T-helper 2 cell treated with Interferon-gamma antibody and Interleukin-4, amounts not matched to agents 5 μg/mL and 100 μg/mL, for 36 hours (primary cell): Measurements from ENCODE around the gene EEF2K.

Experiments used
- DNase-seq: peaks from one replicate; pipeline ENCODE4 v3.0.0; 2021; ENCODE audit warnings: low spot score
- H3K27ac Mint-ChIP-seq: one replicate; pipeline ENCODE4 v1.8.0; 2021; ENCODE audit warnings: mild to moderate bottlenecking, mixed read lengths
- H3K27me3 Mint-ChIP-seq: one replicate; pipeline ENCODE4 v1.8.0; 2021; ENCODE audit warnings: low read depth, mixed read lengths
- H3K36me3 Mint-ChIP-seq: one replicate; pipeline ENCODE4 v1.8.0; 2021; ENCODE audit warnings: low read depth, mixed read lengths
- H3K4me1 Mint-ChIP-seq: one replicate; pipeline ENCODE4 v1.8.0; 2021; ENCODE audit warnings: low read depth, mixed read lengths
- H3K4me3 Mint-ChIP-seq: one replicate; pipeline ENCODE4 v1.8.0; 2022; ENCODE audit warnings: mild to moderate bottlenecking, moderate library complexity, mixed read lengths
- H3K9me3 Mint-ChIP-seq: one replicate; pipeline ENCODE4 v1.8.0; 2021; ENCODE audit warnings: mixed read lengths

The EEF2K gene

DNA sequence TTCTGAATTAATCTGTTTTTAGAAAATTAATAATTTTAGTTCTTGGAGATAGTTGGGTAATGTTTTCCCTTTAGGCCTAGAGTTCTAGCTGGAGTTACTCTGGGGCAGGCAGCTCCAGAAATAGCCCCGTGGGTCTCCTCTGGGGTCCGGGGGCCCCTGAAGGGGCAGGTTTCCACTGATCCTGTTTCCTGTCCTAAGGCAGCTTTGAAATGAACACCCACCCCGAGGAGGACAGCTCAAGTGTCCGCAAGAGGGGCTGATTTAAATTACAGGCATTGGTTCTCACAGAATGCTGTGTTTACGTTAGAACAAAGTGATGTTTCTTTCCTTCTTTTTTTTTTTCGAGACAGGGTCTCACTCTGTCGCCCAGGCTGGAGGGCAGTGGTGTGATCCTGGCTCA, 23.8 kb downstream of the EEF2K start:
- Mint-ChIP-seq H3K27me3 (no peaks in the 10 kb centered on the region), H3K36me3 (peaks cover 36% of the 10 kb centered on the region), H3K4me1 (peaks cover 12% of the 10 kb centered on the region), H3K27ac (no peak overlapping the region), H3K9me3 (no peaks in the 10 kb centered on the region), H3K4me3 (no peak overlapping the region)
- DNase-seq, result no peak

GRCh38 chr16:22232277-22233036, 26.4 kb downstream of the EEF2K start:
- H3K27me3 Mint-ChIP-seq, result no peaks in the 10 kb centered on the region
- H3K9me3 Mint-ChIP-seq, result no peaks in the 10 kb centered on the region
- H3K36me3 Mint-ChIP-seq, result peaks cover 36% of the 10 kb centered on the region
- peaks cover 16% of the 10 kb centered on the region for H3K4me1 Mint-ChIP-seq
- peak; percentile 47 for DNase-seq
- no peak overlapping the region for H3K4me3 Mint-ChIP-seq
- H3K27ac Mint-ChIP-seq, result peak overlapping the region; percentile 70

GRCh38 chr16:22233037-22233372, 26.9 kb downstream of the EEF2K start:
- no peaks in the 10 kb centered on the region for H3K27me3 Mint-ChIP-seq
- peaks cover 36% of the 10 kb centered on the region for H3K36me3 Mint-ChIP-seq
- no peak overlapping the region for H3K4me3 Mint-ChIP-seq
- H3K4me1 Mint-ChIP-seq, result peaks cover 16% of the 10 kb centered on the region
- H3K9me3 Mint-ChIP-seq, result no peaks in the 10 kb centered on the region
- DNase-seq, result no peak
- H3K27ac Mint-ChIP-seq, result peak overlapping the region; percentile 2

DNA sequence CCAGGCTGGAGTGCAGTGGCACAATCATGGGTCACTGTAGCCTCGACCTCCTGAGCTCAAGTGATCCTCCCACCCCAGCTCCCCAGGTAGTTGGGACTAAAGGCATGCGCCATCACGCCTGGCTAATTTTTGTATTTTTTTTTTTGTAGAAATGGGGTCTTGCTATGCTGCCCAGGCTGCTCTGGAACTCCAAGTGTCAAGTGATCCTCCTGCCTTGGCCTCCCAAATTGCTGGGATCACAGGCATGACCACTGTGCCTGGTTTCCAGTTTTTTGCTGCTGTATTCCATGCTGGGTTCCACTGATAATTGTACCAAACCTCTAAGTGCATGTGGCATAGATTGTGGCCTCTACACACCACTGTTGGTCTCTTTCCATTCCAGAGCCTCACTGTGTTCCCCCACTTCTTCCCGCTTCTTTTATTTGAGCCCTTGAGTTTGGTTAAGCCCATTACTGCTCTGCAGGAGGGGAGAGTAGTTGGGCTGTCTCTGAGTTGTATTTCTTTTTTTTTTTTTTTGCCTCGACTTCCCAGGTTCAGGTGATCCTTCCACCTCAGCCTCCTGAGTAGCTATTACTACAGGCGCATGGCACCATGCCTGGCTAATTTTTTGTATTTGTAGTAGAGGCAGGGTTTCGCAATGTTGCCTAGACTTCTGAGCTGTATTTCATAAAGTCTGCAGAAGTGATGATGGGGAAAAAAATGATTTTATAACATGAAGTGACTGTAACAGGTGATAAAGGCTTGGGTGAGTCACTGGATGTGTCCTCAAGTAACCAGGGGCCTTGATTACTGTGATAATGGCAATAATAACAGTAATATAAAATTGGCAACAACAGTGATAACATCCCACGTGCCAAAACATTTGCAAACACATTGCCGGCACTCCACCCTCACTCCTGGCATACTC, 30.0 kb downstream of the EEF2K start:
- H3K27ac Mint-ChIP-seq, result no peak overlapping the region
- H3K27me3 Mint-ChIP-seq, result no peaks in the 10 kb centered on the region
- DNase-seq, result no peak
- H3K4me1 Mint-ChIP-seq, result peaks cover 40% of the 10 kb centered on the region
- no peaks in the 10 kb centered on the region for H3K9me3 Mint-ChIP-seq
- peaks cover 40% of the 10 kb centered on the region for H3K36me3 Mint-ChIP-seq
- no peak overlapping the region for H3K4me3 Mint-ChIP-seq

- H3K36me3 Mint-ChIP-seq, result peaks cover 27% of the 10 kb centered on the region
- no peaks in the 10 kb centered on the region for H3K27me3 Mint-ChIP-seq
- H3K27ac Mint-ChIP-seq, result peak overlapping the region; percentile 80
- H3K9me3 Mint-ChIP-seq, result no peaks in the 10 kb centered on the region
- H3K4me1 Mint-ChIP-seq, result peaks cover 33% of the 10 kb centered on the region
- peak overlapping the region; percentile 51 for H3K4me3 Mint-ChIP-seq
- DNase-seq, result no peak
These were observed 33.2 kb downstream of the EEF2K start for GRCh38 chr16:22239131-22239805.

GRCh38 chr16:22240023-22240710, 34.1 kb downstream of the EEF2K start:
- H3K27ac Mint-ChIP-seq, result peak overlapping the region; percentile 95
- H3K4me3 Mint-ChIP-seq, result peak overlapping the region; percentile 78
- no peak for DNase-seq
- H3K27me3 Mint-ChIP-seq, result no peaks in the 10 kb centered on the region
- peaks cover 33% of the 10 kb centered on the region for H3K4me1 Mint-ChIP-seq
- peaks cover 29% of the 10 kb centered on the region for H3K36me3 Mint-ChIP-seq
- no peaks in the 10 kb centered on the region for H3K9me3 Mint-ChIP-seq

GRCh38 chr16:22250522-22250921, 44.4 kb downstream of the EEF2K start:
- Mint-ChIP-seq H3K4me3 (no peak overlapping the region), H3K9me3 (peaks cover 5% of the 10 kb centered on the region), H3K4me1 (no peaks in the 10 kb centered on the region), H3K36me3 (peaks cover 61% of the 10 kb centered on the region), H3K27me3 (no peaks in the 10 kb centered on the region), H3K27ac (no peak overlapping the region)
- DNase-seq, result no peak

GRCh38 chr16:22252317-22252716, 46.2 kb downstream of the EEF2K start:
- Mint-ChIP-seq H3K27ac (no peak overlapping the region), H3K36me3 (peaks cover 66% of the 10 kb centered on the region), H3K4me3 (no peak overlapping the region), H3K27me3 (no peaks in the 10 kb centered on the region), H3K9me3 (peaks cover 5% of the 10 kb centered on the region), H3K4me1 (no peaks in the 10 kb centered on the region)
- DNase-seq, result no peak

- peaks cover 5% of the 10 kb centered on the region for H3K9me3 Mint-ChIP-seq
- no peaks in the 10 kb centered on the region for H3K4me1 Mint-ChIP-seq
- no peak overlapping the region for H3K4me3 Mint-ChIP-seq
- H3K27ac Mint-ChIP-seq, result peak overlapping the region; percentile 34
- peaks cover 70% of the 10 kb centered on the region for H3K36me3 Mint-ChIP-seq
- DNase-seq, result no peak
- H3K27me3 Mint-ChIP-seq, result no peaks in the 10 kb centered on the region
These were observed 47.2 kb downstream of the EEF2K start for GRCh38 chr16:22253272-22253671.

GRCh38 chr16:22255335-22255734, 49.3 kb downstream of the EEF2K start:
- Mint-ChIP-seq H3K9me3 (peaks cover 5% of the 10 kb centered on the region), H3K4me1 (no peaks in the 10 kb centered on the region), H3K27me3 (no peaks in the 10 kb centered on the region), H3K36me3 (peaks cover 77% of the 10 kb centered on the region), H3K27ac (no peak overlapping the region), H3K4me3 (no peak overlapping the region)
- DNase-seq, result no peak

- H3K9me3 Mint-ChIP-seq, result peaks cover 5% of the 10 kb centered on the region
- peaks cover 5% of the 10 kb centered on the region for H3K4me1 Mint-ChIP-seq
- H3K4me3 Mint-ChIP-seq, result no peak overlapping the region
- no peak for DNase-seq
- no peak overlapping the region for H3K27ac Mint-ChIP-seq
- H3K27me3 Mint-ChIP-seq, result no peaks in the 10 kb centered on the region
- H3K36me3 Mint-ChIP-seq, result peaks cover 76% of the 10 kb centered on the region
These were observed 51.4 kb downstream of the EEF2K start for GRCh38 chr16:22257440-22257839.

- H3K4me1 Mint-ChIP-seq, result peaks cover 16% of the 10 kb centered on the region
- H3K4me3 Mint-ChIP-seq, result no peak overlapping the region
- no peaks in the 10 kb centered on the region for H3K27me3 Mint-ChIP-seq
- no peak overlapping the region for H3K27ac Mint-ChIP-seq
- H3K9me3 Mint-ChIP-seq, result peaks cover under 1% of the 10 kb centered on the region
- no peak for DNase-seq
- H3K36me3 Mint-ChIP-seq, result peaks cover 58% of the 10 kb centered on the region
These were observed 54.4 kb downstream of the EEF2K start for GRCh38 chr16:22260490-22260889.

DNA sequence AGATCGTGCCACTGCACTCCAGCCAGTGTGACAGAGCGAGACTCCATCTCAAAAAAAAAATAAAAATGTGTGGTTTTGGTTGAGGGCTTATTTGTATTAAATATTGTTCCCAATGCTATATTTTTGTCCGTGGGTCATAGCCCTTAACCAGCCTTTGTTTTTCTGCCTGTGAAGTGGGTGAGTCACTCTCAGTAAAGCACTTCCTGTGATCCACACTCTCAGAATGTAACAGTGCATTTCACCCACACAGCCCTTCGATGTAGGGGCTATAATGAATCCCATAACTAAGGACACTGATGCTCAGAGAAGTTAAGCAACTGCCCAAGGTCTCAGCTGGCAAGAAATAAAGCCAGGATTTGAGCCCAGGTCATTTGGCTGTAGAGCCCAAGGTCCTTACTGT, 56.4 kb downstream of the EEF2K start:
- peaks cover 56% of the 10 kb centered on the region for H3K36me3 Mint-ChIP-seq
- peak overlapping the region; percentile 36 for H3K27ac Mint-ChIP-seq
- H3K27me3 Mint-ChIP-seq, result no peaks in the 10 kb centered on the region
- peak; percentile 12 for DNase-seq
- H3K4me3 Mint-ChIP-seq, result no peak overlapping the region
- peaks cover 16% of the 10 kb centered on the region for H3K4me1 Mint-ChIP-seq
- H3K9me3 Mint-ChIP-seq, result no peaks in the 10 kb centered on the region
